IgD-negative memory B cell (primary cell): ENCODE measurements around the gene PYROXD2. TPM values are rescaled to one million over a fixed set of nuclear protein-coding genes. Genes with fewer than 3 reads are reported as not detected.

Experiments
- H3K27ac Mint-ChIP-seq, 3 donors: one replicate each; pipeline ENCODE4 v1.8.0; 2020 to 2022; ENCODE audit warnings: mild to moderate bottlenecking in 3 of 3, mixed read lengths in 3 of 3, moderate library complexity in 1 of 3
- H3K27me3 Mint-ChIP-seq: one replicate; pipeline ENCODE4 v1.8.0; 2021; ENCODE audit warnings: mixed read lengths
- H3K36me3 Mint-ChIP-seq: one replicate; pipeline ENCODE4 v1.8.0; 2020; ENCODE audit warnings: mild to moderate bottlenecking, mixed read lengths
- H3K4me1 Mint-ChIP-seq, 3 donors: one replicate each; pipeline ENCODE4 v1.8.0; 2020 to 2022; ENCODE audit warnings: mixed read lengths in 3 of 3, mild to moderate bottlenecking in 1 of 3
- H3K4me3 Mint-ChIP-seq, 4 donors: one replicate each; pipeline ENCODE4 v1.8.0; 2020 to 2022; ENCODE audit warnings: mild to moderate bottlenecking in 4 of 4, mixed read lengths in 4 of 4, moderate library complexity in 3 of 4
- H3K9me3 Mint-ChIP-seq, 3 donors: one replicate each; pipeline ENCODE4 v1.8.0; 2020 to 2021; ENCODE audit warnings: mixed read lengths in 3 of 3, mild to moderate bottlenecking in 1 of 3
- polyA plus RNA-seq: library from polyadenylated mRNA; unstranded; fragments of 300-500 nt; fragmentation: Illumina TruSeq; gene quantifications from one replicate; pipeline ENCODE4 v1.2.3, GENCODE V29; 2021

PYROXD2 gene
- polyA plus RNA-seq, 1 donor from 2014 or later = 0.58 TPM

DNA sequence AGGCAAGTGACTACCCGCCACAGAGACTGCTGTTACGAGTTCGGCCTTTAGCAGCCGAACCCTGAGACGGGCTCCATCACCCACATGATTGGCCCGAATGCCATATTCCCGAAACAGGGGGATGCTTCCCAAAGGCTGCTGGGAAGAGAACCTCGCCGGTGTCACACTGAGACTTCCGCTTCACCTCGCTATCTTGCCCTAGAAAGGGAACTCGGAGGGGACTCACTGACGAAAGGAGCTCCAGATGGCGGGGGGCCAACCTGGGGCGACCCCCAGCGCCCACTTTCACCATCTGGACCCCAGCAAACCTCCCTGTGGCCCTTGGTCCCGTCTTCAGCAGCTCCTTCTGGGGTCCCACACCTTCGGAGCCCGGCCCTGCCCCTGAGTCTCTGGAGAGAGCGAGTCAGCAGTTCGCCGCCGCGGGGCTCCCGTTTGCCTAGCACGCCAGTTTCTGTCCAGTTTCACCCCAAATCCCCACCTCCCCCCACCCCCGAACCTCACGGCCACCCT is 31.2 kb upstream of the PYROXD2 start:
- H3K9me3 Mint-ChIP-seq = peaks cover 0 to 2% (median 1%) of the 10 kb centered on the region in 3 donors
- H3K4me1 Mint-ChIP-seq = peaks cover 41 to 50% (median 45%) of the 10 kb centered on the region in 3 donors
- H3K27me3 Mint-ChIP-seq = no peaks in the 10 kb centered on the region
- H3K4me3 Mint-ChIP-seq = peak overlapping the region; percentile 88 to 98 (median 96)
- peak overlapping the region; percentile 98 to 99 (median 98) for H3K27ac Mint-ChIP-seq
- H3K36me3 Mint-ChIP-seq = peaks cover 10% of the 10 kb centered on the region

DNA sequence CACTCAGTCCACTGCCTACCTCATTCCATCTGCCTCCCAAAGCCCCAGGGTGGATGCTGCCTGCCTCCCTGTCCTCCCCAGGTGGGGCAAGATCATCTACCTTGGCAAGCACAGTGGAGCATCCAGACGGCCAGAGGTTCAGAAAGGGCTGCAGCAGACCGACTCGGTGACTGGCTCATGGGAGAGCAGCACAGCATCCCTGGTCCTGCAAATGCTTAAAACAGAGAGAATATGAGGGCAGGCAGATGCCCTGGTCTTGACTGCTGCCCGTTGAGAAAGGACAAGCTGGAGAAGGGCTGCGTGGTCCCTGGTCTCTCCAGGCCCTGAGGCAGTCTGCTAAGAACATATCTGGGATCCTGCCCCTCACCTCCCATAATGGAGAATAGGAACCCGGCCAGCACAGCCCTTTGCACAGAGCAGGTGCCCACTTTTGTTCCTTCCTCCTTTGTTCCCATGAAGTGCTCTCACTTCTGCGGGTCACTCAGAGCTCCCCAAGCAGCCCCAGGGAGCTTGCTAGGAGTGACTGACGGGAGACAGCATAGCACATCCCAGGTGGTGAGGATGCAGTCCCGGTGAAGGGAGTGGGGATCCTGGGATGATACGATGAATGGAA is 30.3 kb upstream of the PYROXD2 start:
- Mint-ChIP-seq H3K4me3 (peak overlapping the region; percentile 88 to 98 (median 96)), H3K4me1 (peaks cover 41 to 55% (median 46%) of the 10 kb centered on the region in 3 donors), H3K27ac (peak overlapping the region; percentile 98 to 99 (median 98)), H3K27me3 (no peaks in the 10 kb centered on the region), H3K9me3 (peaks cover 0 to 2% (median 1%) of the 10 kb centered on the region in 3 donors), H3K36me3 (peaks cover 13% of the 10 kb centered on the region)

DNA sequence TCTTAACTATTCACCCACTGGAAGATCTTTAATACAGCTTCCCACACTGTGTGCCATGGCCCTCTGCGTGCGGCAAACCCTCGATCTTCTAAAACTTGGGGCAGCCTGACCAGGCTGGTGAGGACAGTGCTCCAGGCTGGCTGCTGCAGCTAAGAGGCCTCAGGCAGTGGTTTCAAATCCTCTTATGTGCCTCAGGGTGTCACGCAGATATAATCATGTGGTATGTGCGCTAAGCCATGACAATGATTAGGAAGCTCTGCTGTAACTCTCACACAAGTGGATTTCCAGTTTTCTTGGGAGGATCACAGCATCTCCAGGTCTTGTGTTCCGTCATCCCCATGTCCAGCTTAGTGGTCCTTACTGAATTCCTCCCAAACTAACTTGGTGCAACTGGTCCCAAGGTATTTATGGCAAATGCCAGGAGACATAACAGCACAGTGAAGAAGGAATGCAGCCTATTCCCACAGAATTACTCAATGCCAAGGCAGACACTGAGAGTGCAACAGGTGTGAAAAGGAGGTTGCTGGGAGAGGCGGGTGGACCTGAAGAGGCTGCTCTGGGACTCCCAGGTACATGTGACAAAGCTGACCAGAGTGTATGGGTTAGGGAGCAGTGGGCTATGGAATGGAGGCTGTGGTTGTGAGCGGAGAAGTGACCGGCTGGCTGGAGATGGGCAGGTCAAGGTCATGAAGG is 29.5 kb upstream of the PYROXD2 start:
- H3K27ac Mint-ChIP-seq = peak overlapping the region; percentile 91 to 99 (median 94)
- peaks cover 0 to 2% (median 1%) of the 10 kb centered on the region in 3 donors for H3K9me3 Mint-ChIP-seq
- H3K36me3 Mint-ChIP-seq = peaks cover 13% of the 10 kb centered on the region
- peak overlapping the region in 3 of 4 donors; percentile 38 to 98 (median 45) for H3K4me3 Mint-ChIP-seq
- no peaks in the 10 kb centered on the region for H3K27me3 Mint-ChIP-seq
- H3K4me1 Mint-ChIP-seq = peaks cover 41 to 55% (median 46%) of the 10 kb centered on the region in 3 donors

DNA sequence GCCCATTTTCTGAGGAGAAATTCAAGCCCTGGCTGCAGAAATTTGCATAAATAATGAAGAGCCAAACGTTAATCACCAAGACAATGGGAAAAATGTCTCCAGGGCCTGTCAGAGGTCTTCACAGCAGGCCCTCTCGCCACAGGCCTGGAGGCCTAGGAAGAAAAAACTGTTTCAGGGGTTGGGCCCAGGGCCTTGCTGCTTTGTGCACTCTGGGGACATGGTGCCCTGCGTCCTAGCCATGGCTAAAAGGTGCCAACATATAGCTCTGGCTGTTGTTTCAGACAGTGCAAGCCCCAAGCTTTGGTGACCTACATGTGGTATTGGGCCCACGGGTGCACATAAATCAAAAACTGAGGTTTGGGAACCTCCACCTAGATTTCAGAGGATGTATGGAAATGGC is 23.7 kb upstream of the PYROXD2 start:
- H3K4me1 Mint-ChIP-seq = peaks cover 14 to 22% (median 18%) of the 10 kb centered on the region in 3 donors
- no peaks in the 10 kb centered on the region for H3K27me3 Mint-ChIP-seq
- peak overlapping the region in 1 of 3 donors; percentile 29 for H3K27ac Mint-ChIP-seq
- no peak overlapping the region for H3K4me3 Mint-ChIP-seq
- H3K36me3 Mint-ChIP-seq = peaks cover 38% of the 10 kb centered on the region
- H3K9me3 Mint-ChIP-seq = no peaks in the 10 kb centered on the region

DNA sequence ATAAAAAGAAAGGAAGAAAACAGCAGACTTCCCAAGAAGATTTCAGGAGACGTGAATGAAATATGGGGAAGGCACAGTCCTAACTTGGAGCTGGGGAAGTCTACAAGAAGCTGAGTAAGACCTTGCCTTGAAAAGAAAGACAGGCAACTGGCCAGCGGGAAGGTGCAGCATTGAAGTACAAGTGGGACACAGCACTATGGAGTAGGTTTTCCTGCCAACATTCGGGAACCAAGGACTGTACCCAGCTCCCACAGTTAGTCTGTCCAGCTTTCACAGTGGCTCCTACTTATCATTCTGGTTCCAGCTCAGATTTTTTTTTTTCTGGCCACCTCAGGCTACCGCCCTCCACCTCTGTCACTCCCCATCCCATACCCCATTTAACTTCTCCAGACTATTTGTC is 21.7 kb upstream of the PYROXD2 start:
- Mint-ChIP-seq H3K4me1 (peaks cover 3 to 10% (median 9%) of the 10 kb centered on the region in 3 donors), H3K36me3 (peaks cover 41% of the 10 kb centered on the region), H3K4me3 (no peak overlapping the region), H3K27me3 (no peaks in the 10 kb centered on the region), H3K27ac (peak overlapping the region in 1 of 3 donors; percentile 72), H3K9me3 (peaks cover 0 to 7% (median 2%) of the 10 kb centered on the region in 3 donors)

DNA sequence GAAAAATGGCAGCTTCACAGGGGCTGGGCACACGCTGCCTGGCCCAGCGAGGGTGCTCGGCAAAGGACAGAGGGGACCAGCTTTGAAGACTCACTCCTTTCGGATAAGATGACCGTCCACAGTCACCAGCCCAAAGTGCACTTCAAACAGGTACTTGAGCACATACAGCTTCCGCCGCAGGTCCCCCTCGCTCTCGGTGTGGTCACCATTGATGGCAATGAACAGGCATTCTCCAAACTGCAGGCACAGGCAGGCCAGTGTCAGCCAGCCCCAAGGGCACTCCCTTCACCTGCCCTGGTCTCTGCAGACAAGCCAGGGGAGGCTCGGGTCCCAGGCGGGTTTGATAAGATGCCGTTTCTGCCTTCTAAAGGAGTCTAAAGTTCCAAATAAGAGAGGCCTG is 20.2 kb upstream of the PYROXD2 start:
- Mint-ChIP-seq H3K9me3 (peaks cover 0 to 7% (median 2%) of the 10 kb centered on the region in 3 donors), H3K27me3 (no peaks in the 10 kb centered on the region), H3K36me3 (peaks cover 35% of the 10 kb centered on the region), H3K4me3 (no peak overlapping the region), H3K4me1 (peaks cover 0 to 4% (median 0%) of the 10 kb centered on the region in 3 donors), H3K27ac (no peak overlapping the region)

DNA sequence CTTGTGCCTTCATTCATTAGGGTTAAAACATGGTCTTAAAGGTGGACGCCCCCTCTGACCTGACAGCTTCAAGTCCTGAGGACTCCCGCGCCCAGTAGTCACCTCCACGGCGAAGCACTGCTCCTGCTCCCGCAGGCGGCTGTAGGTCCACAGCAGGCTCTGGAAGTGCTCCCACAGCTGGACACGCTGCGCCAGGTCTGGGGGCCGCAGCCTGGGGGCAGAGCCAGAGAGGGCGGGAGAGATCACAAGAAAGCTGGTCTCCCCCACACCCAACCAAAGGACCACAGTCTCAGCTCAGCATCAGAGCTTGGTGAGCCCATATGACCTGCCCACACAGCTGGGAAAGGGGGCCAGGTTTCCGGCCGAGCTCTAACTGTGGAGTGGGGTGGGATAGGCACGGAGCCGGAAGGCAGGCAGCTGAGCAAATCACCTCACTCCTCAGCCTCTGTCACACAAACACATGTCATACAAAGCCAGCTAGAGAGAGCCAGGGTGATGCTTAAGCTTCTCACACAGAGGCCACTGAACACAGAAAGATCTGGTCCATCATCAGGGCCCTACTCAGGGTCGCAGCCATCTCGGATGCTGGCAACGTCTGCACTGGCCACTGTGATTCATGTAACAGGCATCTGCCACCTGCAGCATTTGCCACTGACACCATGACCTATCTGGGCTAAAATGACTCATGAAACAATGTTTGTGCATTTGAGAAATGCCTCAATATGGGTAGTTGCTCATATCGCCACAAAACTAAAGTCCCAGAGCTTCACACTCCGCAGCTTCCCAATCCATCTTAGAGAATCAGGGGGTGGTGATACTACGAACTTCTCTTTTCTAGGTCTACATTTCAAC is 19.1 kb upstream of the PYROXD2 start:
- H3K36me3 Mint-ChIP-seq = peaks cover 35% of the 10 kb centered on the region

DNA sequence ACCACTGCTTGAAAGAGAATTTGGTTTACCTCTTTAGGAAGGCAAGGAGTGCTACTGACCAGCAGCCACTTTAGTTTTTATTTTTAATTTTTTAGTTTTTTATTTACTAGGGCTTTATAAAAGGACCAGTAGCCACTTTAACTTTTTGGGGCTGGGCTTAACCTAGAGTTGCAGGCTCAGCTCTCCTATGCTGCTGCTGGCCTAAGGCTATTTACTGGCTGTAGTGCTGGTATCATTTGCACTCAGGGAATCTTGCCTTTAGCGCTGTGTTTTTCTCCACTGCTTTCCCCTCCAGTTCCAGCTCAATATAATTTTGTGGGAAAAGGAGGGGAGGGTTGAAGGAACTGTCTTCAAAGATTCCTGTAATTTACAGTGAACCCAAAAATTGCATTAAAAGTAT is 18.4 kb upstream of the PYROXD2 start:
- Mint-ChIP-seq H3K4me3 (no peak overlapping the region), H3K27ac (no peak overlapping the region), H3K9me3 (peaks cover 0 to 7% (median 2%) of the 10 kb centered on the region in 3 donors), H3K27me3 (no peaks in the 10 kb centered on the region), H3K36me3 (peaks cover 32% of the 10 kb centered on the region), H3K4me1 (peaks cover 0 to 1% (median 0%) of the 10 kb centered on the region in 3 donors)

More for the DNA sequence above, 19.1 kb upstream of the PYROXD2 start:
- H3K4me1 Mint-ChIP-seq = peaks cover 0 to 4% (median 0%) of the 10 kb centered on the region in 3 donors
- no peak overlapping the region for H3K4me3 Mint-ChIP-seq
- H3K27ac Mint-ChIP-seq = no peak overlapping the region
- peaks cover 0 to 7% (median 2%) of the 10 kb centered on the region in 3 donors for H3K9me3 Mint-ChIP-seq
- no peaks in the 10 kb centered on the region for H3K27me3 Mint-ChIP-seq

DNA sequence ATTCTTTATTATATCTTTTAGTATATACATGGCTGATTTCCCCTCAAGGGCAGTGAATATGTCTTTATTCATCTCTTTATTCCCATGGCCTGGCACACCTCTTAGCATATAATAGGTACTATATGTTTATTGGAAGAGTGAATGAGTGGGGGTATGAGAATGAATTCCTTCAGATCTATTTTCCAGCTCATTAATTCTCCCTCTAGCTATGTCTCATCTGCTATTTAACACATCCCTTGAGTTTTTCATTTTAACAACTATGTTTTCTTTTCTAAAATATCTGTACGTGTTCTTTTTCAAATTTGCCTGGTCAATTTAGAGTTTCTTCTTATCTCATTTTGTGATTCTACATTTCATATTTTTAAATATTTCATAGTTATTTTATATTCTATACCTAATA is 17.3 kb upstream of the PYROXD2 start:
- H3K36me3 Mint-ChIP-seq = peaks cover 28% of the 10 kb centered on the region
- H3K4me1 Mint-ChIP-seq = no peaks in the 10 kb centered on the region
- H3K4me3 Mint-ChIP-seq = no peak overlapping the region
- H3K9me3 Mint-ChIP-seq = peaks cover 0 to 7% (median 2%) of the 10 kb centered on the region in 3 donors
- H3K27me3 Mint-ChIP-seq = no peaks in the 10 kb centered on the region
- no peak overlapping the region for H3K27ac Mint-ChIP-seq

DNA sequence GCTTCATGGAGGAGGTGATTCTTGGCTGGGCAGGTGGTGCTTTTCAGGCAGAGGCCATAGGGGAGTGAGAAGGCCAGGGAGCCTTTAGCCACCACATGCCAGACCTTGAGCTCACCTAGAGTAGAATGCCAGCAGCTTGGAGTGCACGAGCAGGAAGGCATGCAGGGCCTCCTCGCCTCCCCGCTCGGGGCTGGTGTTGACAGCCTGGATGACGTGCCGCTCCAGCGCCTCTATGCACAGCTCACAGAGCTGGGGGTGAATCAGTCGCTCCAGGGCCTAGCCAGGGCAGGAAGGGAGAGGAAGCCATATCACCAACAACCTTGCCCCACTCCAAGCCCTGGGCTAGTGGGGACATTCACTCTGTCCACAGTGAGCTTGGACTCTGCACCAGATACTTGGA is 16.0 kb upstream of the PYROXD2 start:
- H3K4me1 Mint-ChIP-seq = no peaks in the 10 kb centered on the region
- H3K36me3 Mint-ChIP-seq = peaks cover 22% of the 10 kb centered on the region
- H3K4me3 Mint-ChIP-seq = no peak overlapping the region
- H3K27ac Mint-ChIP-seq = peak overlapping the region in 1 of 3 donors; percentile 67
- peaks cover 0 to 7% (median 2%) of the 10 kb centered on the region in 3 donors for H3K9me3 Mint-ChIP-seq
- no peaks in the 10 kb centered on the region for H3K27me3 Mint-ChIP-seq

DNA sequence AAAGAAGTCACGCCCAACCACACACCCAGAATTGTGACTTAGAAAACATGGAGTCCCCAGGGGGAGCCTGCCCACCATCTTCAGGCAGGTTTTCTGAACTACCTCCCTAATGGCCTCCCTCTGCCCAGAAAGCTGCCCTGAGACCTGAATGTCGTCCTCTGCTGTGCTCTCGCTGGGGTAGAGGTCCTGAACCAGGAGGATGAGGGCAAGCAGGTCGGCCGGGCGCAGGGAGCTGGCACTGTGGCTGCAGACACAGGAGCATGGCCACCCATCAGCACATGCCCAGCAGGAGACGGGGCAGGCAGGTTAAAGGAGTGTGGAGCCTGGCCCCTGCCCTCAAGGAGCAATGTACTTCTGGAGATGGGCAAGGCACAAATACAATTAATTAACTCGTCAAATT is 15.4 kb upstream of the PYROXD2 start:
- no peaks in the 10 kb centered on the region for H3K4me1 Mint-ChIP-seq
- peak overlapping the region in 1 of 3 donors; percentile 67 for H3K27ac Mint-ChIP-seq
- no peaks in the 10 kb centered on the region for H3K27me3 Mint-ChIP-seq
- no peak overlapping the region for H3K4me3 Mint-ChIP-seq
- H3K9me3 Mint-ChIP-seq = peaks cover 0 to 7% (median 2%) of the 10 kb centered on the region in 3 donors
- H3K36me3 Mint-ChIP-seq = peaks cover 19% of the 10 kb centered on the region

DNA sequence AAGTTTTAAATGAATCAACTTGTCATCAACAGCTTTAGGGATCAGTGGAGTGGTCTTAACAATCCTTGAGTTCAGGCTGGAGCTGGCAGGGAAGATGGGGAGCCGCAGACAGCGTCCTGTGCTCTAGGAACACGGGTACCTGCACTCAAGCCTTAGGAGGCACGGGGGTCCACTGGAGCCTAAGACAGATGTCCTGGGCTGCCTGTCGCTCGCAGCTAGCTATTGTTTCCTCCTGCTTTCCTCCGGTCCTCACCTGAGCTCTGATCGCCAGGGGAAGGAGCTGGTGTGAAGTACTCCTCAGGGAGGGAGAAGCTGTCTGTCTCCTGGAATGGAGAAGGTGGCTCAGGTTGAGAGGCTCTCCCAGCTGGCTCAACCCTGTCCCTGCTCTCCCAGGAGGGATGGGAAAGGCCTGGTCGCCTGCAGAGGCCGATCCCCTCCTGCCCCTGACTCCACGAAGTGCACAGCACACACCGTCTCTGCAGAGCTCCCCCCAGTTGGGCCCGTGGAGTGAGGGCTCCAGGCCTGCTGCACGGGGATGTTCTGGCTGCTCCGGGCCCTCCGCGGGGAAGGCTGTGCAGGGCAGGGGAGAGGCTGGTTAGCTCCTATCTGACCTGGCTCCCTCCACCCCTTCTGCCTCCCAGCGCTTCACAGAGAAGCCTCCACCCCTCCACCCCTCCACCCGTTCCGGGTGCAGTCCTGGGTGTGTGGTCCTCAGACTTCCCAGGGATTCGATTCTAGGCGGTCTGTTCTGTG is 14.5 kb upstream of the PYROXD2 start:
- Mint-ChIP-seq H3K36me3 (peaks cover 14% of the 10 kb centered on the region), H3K27ac (no peak overlapping the region), H3K4me3 (no peak overlapping the region)

DNA sequence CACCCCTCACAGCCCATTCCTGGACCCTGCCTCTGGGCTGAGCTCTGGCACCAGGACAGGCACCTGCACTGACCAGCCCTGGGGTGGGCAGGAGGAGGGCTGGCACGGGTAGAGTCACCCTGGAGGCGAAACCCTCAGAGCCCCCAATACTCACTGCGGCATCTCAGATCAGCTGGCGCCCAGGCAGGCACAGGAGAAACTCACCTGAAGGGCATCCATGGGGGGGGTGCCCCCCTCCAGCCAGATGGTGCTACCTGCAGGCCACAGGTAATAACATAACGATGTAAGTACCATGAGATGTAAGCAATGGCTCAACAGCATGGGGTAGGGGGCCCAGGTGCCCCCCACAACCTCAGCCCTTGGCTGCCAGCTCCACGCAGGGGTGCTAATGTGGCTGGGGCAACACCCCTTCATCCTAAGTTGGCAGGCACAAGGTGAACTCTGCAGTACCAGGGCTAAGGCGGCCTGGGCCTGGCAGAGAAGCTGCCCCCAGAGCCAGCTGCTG is 12.1 kb upstream of the PYROXD2 start:
- H3K4me3 Mint-ChIP-seq = no peak overlapping the region
- peaks cover 2% of the 10 kb centered on the region for H3K36me3 Mint-ChIP-seq
- no peaks in the 10 kb centered on the region for H3K4me1 Mint-ChIP-seq
- H3K9me3 Mint-ChIP-seq = peaks cover 0 to 3% (median 0%) of the 10 kb centered on the region in 3 donors
- no peaks in the 10 kb centered on the region for H3K27me3 Mint-ChIP-seq
- H3K27ac Mint-ChIP-seq = no peak overlapping the region

More for the DNA sequence above, 14.5 kb upstream of the PYROXD2 start:
- Mint-ChIP-seq H3K27me3 (no peaks in the 10 kb centered on the region), H3K9me3 (peaks cover 0 to 7% (median 2%) of the 10 kb centered on the region in 3 donors), H3K4me1 (no peaks in the 10 kb centered on the region)
